Measurements from ENCODE around the gene LRRC43.

DNA sequence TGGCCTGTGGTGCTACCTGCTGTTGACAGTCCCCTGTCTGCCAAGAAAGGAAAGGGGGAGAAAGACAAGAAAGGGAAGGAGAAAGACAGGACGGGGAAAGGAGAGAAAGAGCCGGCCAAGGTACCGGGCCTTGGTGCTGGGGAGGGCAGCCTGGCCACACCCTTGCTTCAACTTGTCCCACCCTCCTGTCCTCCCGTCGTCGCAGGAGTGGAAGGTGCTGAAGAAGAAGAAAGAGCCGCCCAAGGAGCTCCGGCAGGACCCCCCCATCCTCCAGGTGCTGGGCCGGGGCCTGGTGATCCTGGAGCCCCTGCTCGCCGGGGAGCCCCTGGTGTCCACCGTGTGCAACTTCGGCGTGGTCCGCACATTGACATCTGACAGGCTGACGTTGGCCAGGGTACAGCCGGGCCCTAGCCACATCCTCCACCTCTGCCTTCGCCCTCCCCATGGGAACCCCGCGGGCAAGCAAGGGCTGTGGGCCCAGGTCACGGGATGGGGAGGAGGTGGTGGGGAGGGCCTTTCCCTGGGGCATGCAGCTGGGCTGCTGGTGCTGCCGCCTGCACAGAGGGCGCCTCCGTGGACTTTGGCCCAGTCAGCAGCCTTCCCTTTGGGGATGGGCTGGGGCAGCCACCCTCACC, 17.7 kb downstream of the LRRC43 start:
- TF ChIP-seq POLR2AphosphoS5 (IDR thresholded peaks at IDR 0.05; ENCODE audit: low read depth, low read length) (no peak), TAF1 (IDR thresholded peaks at IDR 0.05; ENCODE audit: borderline replicate concordance, low read depth, low read length) (no peak)

Data from GM12892 (cell line).